HAP-1 (cell line): ENCODE data around the gene CD276.
"Not testable (repeated sequence)": the region's sequence is repeated elsewhere in the genome, so short reads cannot be mapped to it uniquely, and the experiment has no call there.

Experiments
- DNase-seq, 2 experiments: peaks; one replicate each; pipeline ENCODE4 v3.0.0-alpha.2; 2016 to 2020; ENCODE audit warnings: low spot score in 2 of 2
- H3K27me3 ChIP-seq: fragments of 250-450 bp; sonication (Bioruptor Pico); 2 replicates; pipeline ENCODE4 v1.5.1; 2020; ENCODE audit warnings: low read depth, mild to moderate bottlenecking, moderate library complexity
- H3K36me3 ChIP-seq: fragments of 250-450 bp; sonication (Bioruptor Pico); replicated peaks from 2 replicates; pipeline ENCODE4 v1.5.1; 2020; ENCODE audit warnings: mild to moderate bottlenecking
- H3K4me1 ChIP-seq: fragments of 250-450 bp; sonication (Bioruptor Pico); 2 replicates; pipeline ENCODE4 v1.5.1; 2020; ENCODE audit warnings: mild to moderate bottlenecking
- H3K4me3 ChIP-seq: fragments of 250-450 bp; sonication (Bioruptor Pico); 2 replicates; pipeline ENCODE4 v1.5.1; 2020; ENCODE audit warnings: mild to moderate bottlenecking, moderate library complexity
- H3K9me3 ChIP-seq: fragments of 250-450 bp; sonication (Bioruptor Pico); 2 replicates; pipeline ENCODE4 v1.5.1; 2020; ENCODE audit warnings: mild to moderate bottlenecking, moderate library complexity
- in situ Hi-C: fragments of 300-500 bp; cut with MboI; formaldehyde crosslinking; loops from 3 replicates; pipeline ENCODE4 v1.14.3; 2020; ENCODE audit warnings: low sequenced_read_pairs, inconsistent platforms, mixed read lengths

Gene CD276

GRCh38 chr15:73723191-73723590 lies 39.0 kb downstream of the CD276 start:
- no peaks in the 10 kb centered on the region for H3K9me3 ChIP-seq
- in situ Hi-C loops, result no loop called here

GRCh38 chr15:73724212-73724611 lies 40.0 kb downstream of the CD276 start:
- H3K9me3 ChIP-seq, result no peaks in the 10 kb centered on the region
- no peaks in the 10 kb centered on the region for H3K4me1 ChIP-seq
- no peak for DNase-seq
- H3K4me3 ChIP-seq, result no peak overlapping the region
- no peaks in the 10 kb centered on the region for H3K36me3 ChIP-seq
- in situ Hi-C loops, result no loop called here
- H3K27me3 ChIP-seq, result peaks cover 2% of the 10 kb centered on the region; the same call in 1 of the 2 replicates

More at GRCh38 chr15:73723191-73723590, 39.0 kb downstream of the CD276 start:
- H3K27me3 ChIP-seq, result peaks cover 4% of the 10 kb centered on the region; the same call in 1 of the 2 replicates
- H3K4me1 ChIP-seq, result no peaks in the 10 kb centered on the region
- DNase-seq, result no peak
- H3K36me3 ChIP-seq, result no peaks in the 10 kb centered on the region
- no peak overlapping the region for H3K4me3 ChIP-seq

GRCh38 chr15:73727330-73727976 lies 43.3 kb downstream of the CD276 start:
- Histone ChIP-seq H3K9me3 (no peaks in the 10 kb centered on the region), H3K4me3 (no peak overlapping the region), H3K27me3 (no peaks in the 10 kb centered on the region), H3K4me1 (no peaks in the 10 kb centered on the region), H3K36me3 (no peaks in the 10 kb centered on the region)
- no peak for DNase-seq
- in situ Hi-C loops, result no loop called here

- H3K27me3 ChIP-seq, result peaks cover 23% of the 10 kb centered on the region
- H3K4me3 ChIP-seq, H3K9me3 ChIP-seq, H3K4me1 ChIP-seq, H3K36me3 ChIP-seq, in situ Hi-C loops, DNase-seq: not testable (repeated sequence)
These were observed 47.9 kb downstream of the CD276 start for GRCh38 chr15:73732051-73732450.

- H3K9me3 ChIP-seq, result no peaks in the 10 kb centered on the region
- DNase-seq, result no peak
- H3K36me3 ChIP-seq, result no peaks in the 10 kb centered on the region
- in situ Hi-C loops, result no loop called here
- H3K27me3 ChIP-seq, result peaks cover 25% of the 10 kb centered on the region
- H3K4me3 ChIP-seq, result no peak overlapping the region
- no peaks in the 10 kb centered on the region for H3K4me1 ChIP-seq
These were observed 48.7 kb downstream of the CD276 start for GRCh38 chr15:73732930-73733329.

- Histone ChIP-seq H3K27me3 (peaks cover 25% of the 10 kb centered on the region), H3K36me3 (no peaks in the 10 kb centered on the region), H3K4me3 (no peak overlapping the region), H3K9me3 (no peaks in the 10 kb centered on the region), H3K4me1 (no peaks in the 10 kb centered on the region)
- DNase-seq, result no peak
- in situ Hi-C loops, result no loop called here
These were observed 53.4 kb downstream of the CD276 start for GRCh38 chr15:73737535-73737934.

- no peak for DNase-seq
- Histone ChIP-seq H3K36me3 (no peaks in the 10 kb centered on the region), H3K9me3 (no peaks in the 10 kb centered on the region), H3K27me3 (peaks cover 12% of the 10 kb centered on the region), H3K4me3 (no peak overlapping the region), H3K4me1 (no peaks in the 10 kb centered on the region)
- in situ Hi-C loops, result no loop called here
These were observed 56.2 kb downstream of the CD276 start for GRCh38 chr15:73740152-73741048.

- Histone ChIP-seq H3K36me3 (no peaks in the 10 kb centered on the region), H3K9me3 (no peaks in the 10 kb centered on the region), H3K4me1 (no peaks in the 10 kb centered on the region), H3K4me3 (no peak overlapping the region), H3K27me3 (peaks cover 4% of the 10 kb centered on the region; the same call in 1 of the 2 replicates)
- in situ Hi-C loops, result no loop called here
- no peak for DNase-seq
These were observed 57.2 kb downstream of the CD276 start for GRCh38 chr15:73741321-73741836.

- in situ Hi-C loops, result no loop called here
- Histone ChIP-seq H3K36me3 (no peaks in the 10 kb centered on the region), H3K9me3 (no peaks in the 10 kb centered on the region), H3K4me1 (no peaks in the 10 kb centered on the region), H3K27me3 (peaks cover 5% of the 10 kb centered on the region), H3K4me3 (no peak overlapping the region)
- no peak for DNase-seq
These were observed 60.1 kb downstream of the CD276 start for GRCh38 chr15:73744293-73744692.

- in situ Hi-C loops, result no loop called here
- Histone ChIP-seq H3K9me3 (no peaks in the 10 kb centered on the region), H3K4me3 (no peak overlapping the region), H3K36me3 (no peaks in the 10 kb centered on the region), H3K27me3 (peaks cover 5% of the 10 kb centered on the region), H3K4me1 (no peaks in the 10 kb centered on the region)
- DNase-seq, result no peak
These were observed 60.9 kb downstream of the CD276 start for GRCh38 chr15:73745073-73745472.

- Histone ChIP-seq H3K4me1 (no peaks in the 10 kb centered on the region), H3K4me3 (no peak overlapping the region), H3K36me3 (no peaks in the 10 kb centered on the region), H3K27me3 (peaks cover 5% of the 10 kb centered on the region), H3K9me3 (no peaks in the 10 kb centered on the region)
- DNase-seq, result no peak
- in situ Hi-C loops, result no loop called here
These were observed 62.1 kb downstream of the CD276 start for GRCh38 chr15:73746261-73746660.

GRCh38 chr15:73746883-73747282 lies 62.7 kb downstream of the CD276 start:
- DNase-seq, result no peak
- no peak overlapping the region for H3K4me3 ChIP-seq
- no peaks in the 10 kb centered on the region for H3K36me3 ChIP-seq
- H3K9me3 ChIP-seq, result no peaks in the 10 kb centered on the region
- 0 out of 2 replicates have a peak, but pooled peaks cover 3% of the 10 kb centered on the region for H3K4me1 ChIP-seq
- peaks cover 5% of the 10 kb centered on the region for H3K27me3 ChIP-seq
- in situ Hi-C loops, result no loop called here

GRCh38 chr15:73747847-73748590 lies 63.8 kb downstream of the CD276 start:
- DNase-seq, result no peak

More at GRCh38 chr15:73747847-73748590, 63.8 kb downstream of the CD276 start:
- Histone ChIP-seq H3K27me3 (peaks cover 5% of the 10 kb centered on the region), H3K4me3 (no peak overlapping the region), H3K36me3 (no peaks in the 10 kb centered on the region), H3K4me1 (0 out of 2 replicates have a peak, but pooled peaks cover 3% of the 10 kb centered on the region), H3K9me3 (no peaks in the 10 kb centered on the region)
- in situ Hi-C loops, result no loop called here
